ENCODE measurements around the gene MMP19. TPM values are rescaled to one million over a fixed set of nuclear protein-coding genes. Genes with fewer than 3 reads are reported as not detected.

MMP19 gene, protein sequence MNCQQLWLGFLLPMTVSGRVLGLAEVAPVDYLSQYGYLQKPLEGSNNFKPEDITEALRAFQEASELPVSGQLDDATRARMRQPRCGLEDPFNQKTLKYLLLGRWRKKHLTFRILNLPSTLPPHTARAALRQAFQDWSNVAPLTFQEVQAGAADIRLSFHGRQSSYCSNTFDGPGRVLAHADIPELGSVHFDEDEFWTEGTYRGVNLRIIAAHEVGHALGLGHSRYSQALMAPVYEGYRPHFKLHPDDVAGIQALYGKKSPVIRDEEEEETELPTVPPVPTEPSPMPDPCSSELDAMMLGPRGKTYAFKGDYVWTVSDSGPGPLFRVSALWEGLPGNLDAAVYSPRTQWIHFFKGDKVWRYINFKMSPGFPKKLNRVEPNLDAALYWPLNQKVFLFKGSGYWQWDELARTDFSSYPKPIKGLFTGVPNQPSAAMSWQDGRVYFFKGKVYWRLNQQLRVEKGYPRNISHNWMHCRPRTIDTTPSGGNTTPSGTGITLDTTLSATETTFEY
- 0.64 TPM for polyA plus RNA-seq (2012; ENCODE audit: insufficient read length, low read depth)

DNA sequence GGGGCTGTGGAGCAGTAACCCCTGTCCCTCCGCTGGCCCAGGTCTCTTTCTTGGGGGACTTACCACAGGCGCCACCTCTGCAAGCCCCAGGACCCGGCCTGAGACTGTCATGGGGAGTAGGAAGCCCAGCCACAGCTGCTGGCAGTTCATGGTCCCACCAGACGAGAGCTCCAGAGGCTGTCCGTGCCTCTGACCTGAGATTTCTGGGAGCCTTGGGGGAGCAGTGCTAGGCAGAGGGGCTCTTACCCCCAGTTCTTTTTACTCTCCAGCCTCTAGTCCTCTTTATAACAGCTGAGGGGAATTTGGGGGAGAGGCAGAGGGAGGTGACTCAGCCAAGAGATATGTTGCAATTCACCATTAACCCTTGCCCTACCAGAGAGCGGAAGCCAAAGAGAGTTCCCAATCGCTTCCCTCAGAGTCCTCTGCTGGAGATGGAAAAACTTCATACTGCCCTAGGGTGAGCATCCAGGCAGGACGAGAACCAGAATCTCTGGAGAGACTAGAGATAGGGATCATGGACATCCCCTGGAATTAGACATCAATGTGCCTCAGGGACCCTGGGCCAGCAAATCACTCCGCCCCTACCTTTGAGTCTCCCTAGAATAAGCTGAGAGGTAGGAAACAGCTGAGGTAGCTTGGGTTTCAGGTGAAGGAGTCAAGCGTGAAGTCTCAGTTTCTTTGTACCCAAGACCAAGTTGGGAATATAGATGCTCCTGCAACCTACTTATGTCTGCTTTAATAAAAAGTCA, at the start of gene MMP19:
MMP19 (minus strand) TSS at position 256 of the 749 bp plus-strand sequence; CDS start at position 150, 106 bp downstream.
- TF ChIP-seq TAF1 (IDR thresholded peaks at IDR 0.05; ENCODE audit: borderline replicate concordance, insufficient read depth, low read length) (no peak), POLR2AphosphoS5 (IDR thresholded peaks at IDR 0.05; ENCODE audit: low read depth, low read length) (no peak), SIN3A (IDR thresholded peaks at IDR 0.05; ENCODE audit: borderline replicate concordance, insufficient read depth, low read length) (no peak)
- TF ChIP-seq, protein P1, sequence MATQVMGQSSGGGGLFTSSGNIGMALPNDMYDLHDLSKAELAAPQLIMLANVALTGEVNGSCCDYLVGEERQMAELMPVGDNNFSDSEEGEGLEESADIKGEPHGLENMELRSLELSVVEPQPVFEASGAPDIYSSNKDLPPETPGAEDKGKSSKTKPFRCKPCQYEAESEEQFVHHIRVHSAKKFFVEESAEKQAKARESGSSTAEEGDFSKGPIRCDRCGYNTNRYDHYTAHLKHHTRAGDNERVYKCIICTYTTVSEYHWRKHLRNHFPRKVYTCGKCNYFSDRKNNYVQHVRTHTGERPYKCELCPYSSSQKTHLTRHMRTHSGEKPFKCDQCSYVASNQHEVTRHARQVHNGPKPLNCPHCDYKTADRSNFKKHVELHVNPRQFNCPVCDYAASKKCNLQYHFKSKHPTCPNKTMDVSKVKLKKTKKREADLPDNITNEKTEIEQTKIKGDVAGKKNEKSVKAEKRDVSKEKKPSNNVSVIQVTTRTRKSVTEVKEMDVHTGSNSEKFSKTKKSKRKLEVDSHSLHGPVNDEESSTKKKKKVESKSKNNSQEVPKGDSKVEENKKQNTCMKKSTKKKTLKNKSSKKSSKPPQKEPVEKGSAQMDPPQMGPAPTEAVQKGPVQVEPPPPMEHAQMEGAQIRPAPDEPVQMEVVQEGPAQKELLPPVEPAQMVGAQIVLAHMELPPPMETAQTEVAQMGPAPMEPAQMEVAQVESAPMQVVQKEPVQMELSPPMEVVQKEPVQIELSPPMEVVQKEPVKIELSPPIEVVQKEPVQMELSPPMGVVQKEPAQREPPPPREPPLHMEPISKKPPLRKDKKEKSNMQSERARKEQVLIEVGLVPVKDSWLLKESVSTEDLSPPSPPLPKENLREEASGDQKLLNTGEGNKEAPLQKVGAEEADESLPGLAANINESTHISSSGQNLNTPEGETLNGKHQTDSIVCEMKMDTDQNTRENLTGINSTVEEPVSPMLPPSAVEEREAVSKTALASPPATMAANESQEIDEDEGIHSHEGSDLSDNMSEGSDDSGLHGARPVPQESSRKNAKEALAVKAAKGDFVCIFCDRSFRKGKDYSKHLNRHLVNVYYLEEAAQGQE (IDR thresholded peaks at IDR 0.05; ENCODE audit: insufficient read depth in 1 of 2, low read depth in 2 of 2, low read length in 2 of 2) = no peak

DNA sequence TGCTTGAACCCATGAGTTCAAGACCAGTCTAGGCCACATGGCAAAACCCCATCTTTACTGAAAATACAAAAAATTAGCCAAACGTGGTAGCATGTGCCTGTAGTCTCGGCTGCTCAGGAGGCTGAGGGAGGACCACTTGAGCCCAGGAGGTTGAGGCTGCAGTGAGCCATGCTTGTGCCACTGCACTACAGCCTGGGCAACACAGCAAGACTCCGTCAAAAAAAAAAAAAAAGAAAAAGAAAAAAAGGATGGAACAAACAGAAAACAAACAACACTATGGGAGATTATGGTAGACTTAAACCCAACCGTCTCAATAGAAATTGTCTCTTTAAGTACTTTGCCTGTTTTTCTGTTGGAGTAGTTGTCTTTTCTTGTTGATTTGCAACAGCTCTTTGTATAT, 48.6 kb upstream of the MMP19 start:
- TF ChIP-seq FOXP2 (optimal IDR thresholded peaks at IDR 0.05; ENCODE audit: borderline replicate concordance, extremely low read depth, extremely low read length, insufficient read depth) = no peak
- TF ChIP-seq POLR2AphosphoS5 (IDR thresholded peaks at IDR 0.05; ENCODE audit: low read depth, low read length) = no peak
- TF ChIP-seq SIN3A (IDR thresholded peaks at IDR 0.05; ENCODE audit: borderline replicate concordance, insufficient read depth, low read length) = no peak
- TF ChIP-seq TAF1 (IDR thresholded peaks at IDR 0.05; ENCODE audit: borderline replicate concordance, insufficient read depth, low read length) = no peak
- TF ChIP-seq, protein P1 (IDR thresholded peaks at IDR 0.05; ENCODE audit: insufficient read depth in 1 of 2, low read depth in 2 of 2, low read length in 2 of 2) = no peak

DNA sequence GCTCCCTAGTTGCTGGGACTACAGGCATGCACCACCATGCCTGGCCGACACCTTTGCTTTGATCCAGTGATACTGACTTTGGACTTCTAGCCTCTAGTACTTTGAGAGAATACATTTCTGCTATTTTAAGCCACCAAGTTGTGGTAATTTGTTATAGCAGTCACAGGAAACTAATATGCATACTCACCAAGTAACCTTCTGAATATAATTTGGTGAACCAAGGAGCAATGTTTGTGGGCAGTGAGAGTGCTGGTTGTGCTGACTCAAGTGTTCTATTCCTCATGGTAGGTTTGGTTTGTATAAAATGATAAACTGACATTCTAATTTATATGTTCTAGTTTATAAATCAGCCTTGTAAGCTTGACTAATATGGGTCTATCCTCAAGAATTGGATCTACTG, 42.4 kb upstream of the MMP19 start:
- TF ChIP-seq SIN3A (IDR thresholded peaks at IDR 0.05; ENCODE audit: borderline replicate concordance, insufficient read depth, low read length) (no peak), POLR2AphosphoS5 (IDR thresholded peaks at IDR 0.05; ENCODE audit: low read depth, low read length) (no peak)
- TF ChIP-seq, protein P1 (IDR thresholded peaks at IDR 0.05; ENCODE audit: insufficient read depth in 1 of 2, low read depth in 2 of 2, low read length in 2 of 2) = no peak

DNA sequence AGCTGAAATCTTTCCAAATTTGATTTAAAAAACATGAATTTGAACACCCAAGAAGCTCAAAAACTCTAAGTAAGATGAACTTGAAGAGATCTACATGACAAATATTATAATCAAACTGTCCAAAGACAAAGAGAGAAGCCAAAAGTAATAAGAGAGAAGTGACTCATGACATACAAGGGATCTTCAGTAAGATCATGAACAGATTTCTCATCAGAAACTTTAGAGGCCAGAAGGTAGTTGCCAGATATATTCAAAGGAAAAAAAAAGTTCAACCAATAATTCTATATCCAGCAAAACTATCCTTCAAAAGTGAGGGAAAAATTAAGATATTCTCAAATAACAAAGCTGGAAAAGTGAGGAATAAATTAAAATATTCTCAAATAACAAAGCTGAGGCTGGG, 35.1 kb upstream of the MMP19 start:
- TF ChIP-seq TAF1 (IDR thresholded peaks at IDR 0.05; ENCODE audit: borderline replicate concordance, insufficient read depth, low read length) = no peak
- no peak for TF ChIP-seq SIN3A (IDR thresholded peaks at IDR 0.05; ENCODE audit: borderline replicate concordance, insufficient read depth, low read length)
- TF ChIP-seq FOXP2 (optimal IDR thresholded peaks at IDR 0.05; ENCODE audit: borderline replicate concordance, extremely low read depth, extremely low read length, insufficient read depth) = no peak
- TF ChIP-seq POLR2AphosphoS5 (IDR thresholded peaks at IDR 0.05; ENCODE audit: low read depth, low read length) = no peak
- TF ChIP-seq, protein P1 (IDR thresholded peaks at IDR 0.05; ENCODE audit: insufficient read depth in 1 of 2, low read depth in 2 of 2, low read length in 2 of 2) = no peak
